Fibroblast of skin of right biceps (primary cell): Measurements from ENCODE around the gene DSTN.
A peak's percentile ranks its signal among the peaks of the same experiment; 100 is the strongest.
"Not testable (repeated sequence)": the region's sequence is repeated elsewhere in the genome, so short reads cannot be mapped to it uniquely, and the experiment has no call there.

Source experiments
- DNase-seq: peaks from one replicate; pipeline ENCODE4 v3.0.0-alpha.2; 2013

DSTN gene

DNA sequence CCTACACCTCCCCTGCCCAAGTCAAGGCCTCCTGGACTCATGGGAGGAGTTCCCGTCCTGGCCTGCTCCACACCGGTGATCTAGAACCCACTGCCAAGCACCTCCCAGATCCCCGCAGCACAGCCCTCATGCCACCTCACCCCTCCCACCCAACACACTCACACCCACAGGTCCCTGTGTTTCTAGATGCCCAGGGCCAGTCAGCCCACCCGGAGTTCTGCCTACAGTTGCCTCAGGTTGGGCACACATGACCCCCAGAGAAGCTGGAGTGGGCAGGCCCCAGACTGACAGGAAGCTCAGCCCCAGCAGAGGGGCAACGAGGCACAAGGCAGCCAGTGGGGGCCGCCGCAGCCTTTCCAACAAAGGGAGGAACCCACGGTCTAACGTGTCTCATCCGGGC is 82.5 kb downstream of the DSTN start:
- DNase-seq: no peak

DNA sequence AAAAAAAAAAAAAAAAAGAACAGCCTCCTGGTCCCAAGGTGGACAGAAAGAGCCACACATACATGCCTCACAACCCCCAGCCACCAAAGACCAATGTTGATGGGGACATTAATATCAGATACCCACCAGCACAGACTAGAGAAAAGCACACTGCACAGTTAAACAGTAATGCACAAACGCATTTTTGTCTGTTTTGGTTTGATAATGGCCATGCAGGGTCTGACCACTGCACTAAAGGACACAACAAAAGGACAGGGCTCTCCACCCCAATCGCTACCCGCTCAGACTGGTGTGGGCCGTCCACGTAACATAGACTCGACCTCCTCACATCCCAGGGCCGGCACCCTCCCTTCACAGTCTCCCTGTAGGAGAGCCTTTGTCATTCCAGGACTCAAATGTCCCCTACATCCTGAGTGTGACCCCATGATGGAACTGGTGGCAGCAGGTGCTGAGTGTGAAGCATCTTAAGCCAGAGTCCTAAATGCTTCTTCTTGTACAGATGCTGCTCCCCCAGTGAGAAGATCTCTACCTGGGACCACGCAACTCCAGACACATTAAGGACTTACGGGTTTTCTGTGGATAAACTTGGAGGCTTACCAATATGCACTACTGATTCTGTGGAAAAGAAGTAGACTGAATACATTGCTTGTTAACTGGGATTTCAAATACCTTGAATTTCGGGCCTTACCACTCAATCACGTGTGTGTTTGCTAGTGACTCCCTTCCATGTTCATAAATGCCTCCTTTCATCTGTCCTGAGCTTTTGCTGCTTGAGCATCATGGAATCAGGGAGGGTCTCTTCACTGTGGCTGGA is 84.2 kb downstream of the DSTN start:
- no peak for DNase-seq

DNA sequence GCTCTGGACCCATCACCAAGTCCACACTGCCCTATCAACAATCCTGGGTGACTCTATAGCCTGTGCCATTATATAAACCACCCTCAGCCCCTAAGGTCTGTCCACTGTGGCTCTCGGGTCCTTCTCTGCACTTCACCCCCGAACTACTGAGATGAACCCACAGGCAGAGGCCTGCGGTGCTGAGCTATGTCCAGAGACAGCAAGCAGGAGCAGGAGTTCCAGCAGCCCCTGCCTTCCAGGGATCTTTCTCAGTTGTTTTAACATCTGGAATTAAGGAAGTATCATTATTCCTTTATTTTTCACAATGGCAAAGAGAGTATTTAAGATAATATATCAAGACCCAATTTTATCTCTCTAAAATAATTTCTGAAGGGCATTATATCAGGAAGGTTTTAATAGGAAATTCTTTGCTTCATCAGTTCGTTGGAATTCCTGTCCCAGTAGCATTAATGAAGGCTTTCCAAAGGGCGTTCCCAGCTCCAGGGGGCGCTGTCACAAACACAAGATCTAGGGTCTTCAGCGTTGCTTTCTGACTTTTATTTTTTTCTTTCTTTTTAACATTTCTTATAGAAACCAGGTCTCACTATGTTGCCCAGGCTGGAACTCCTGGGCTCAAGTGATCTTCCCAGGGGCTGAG is 84.9 kb downstream of the DSTN start:
- DNase-seq: peak; percentile 68

DNA sequence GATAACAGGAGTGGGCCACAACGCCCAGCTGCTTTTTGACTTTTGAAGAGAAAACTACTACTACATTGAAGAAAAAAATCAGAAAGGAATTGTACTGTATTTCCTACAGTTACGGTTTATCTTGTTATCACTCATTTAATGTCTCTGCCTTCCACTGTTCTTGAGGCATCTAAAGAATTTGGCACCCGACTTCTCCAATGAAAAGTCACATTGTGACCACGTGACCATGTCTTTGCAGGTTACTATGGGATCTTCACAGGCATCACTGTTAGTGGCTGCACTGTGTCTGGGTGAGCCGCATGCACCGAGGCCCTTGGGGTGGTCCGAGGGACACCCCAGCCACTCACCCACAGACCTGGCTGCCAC is 85.4 kb downstream of the DSTN start:
- DNase-seq: peak; percentile 59

DNA sequence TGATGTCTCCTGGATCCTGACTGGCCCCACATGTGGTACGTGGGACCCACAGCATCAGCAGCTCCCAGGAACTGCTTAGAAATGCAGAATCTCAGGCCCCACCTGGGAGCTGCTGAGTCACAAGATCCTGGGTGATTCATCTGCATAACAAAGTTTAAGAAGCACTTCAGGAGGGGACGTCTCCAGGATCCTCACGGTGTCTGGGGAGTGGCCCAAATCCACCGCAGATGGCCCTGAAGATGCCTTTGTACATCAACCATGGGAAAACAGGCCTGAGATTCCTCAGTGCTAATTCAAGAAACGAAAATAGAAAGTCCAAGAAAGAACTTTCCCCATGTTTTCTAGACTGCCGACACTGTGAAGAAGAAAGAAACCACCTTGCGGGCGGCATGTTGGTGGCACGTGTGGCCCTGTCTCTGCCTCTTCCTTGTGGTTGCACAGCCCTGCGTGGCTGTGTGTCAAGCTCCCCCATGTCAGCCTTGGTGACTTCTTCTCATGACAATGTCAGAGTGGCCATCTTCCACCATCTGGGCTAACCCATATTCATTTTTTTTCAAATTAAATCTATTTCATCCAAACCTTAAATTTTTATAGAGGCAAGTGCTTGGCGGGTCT is 86.1 kb downstream of the DSTN start:
- no peak for DNase-seq

DNA sequence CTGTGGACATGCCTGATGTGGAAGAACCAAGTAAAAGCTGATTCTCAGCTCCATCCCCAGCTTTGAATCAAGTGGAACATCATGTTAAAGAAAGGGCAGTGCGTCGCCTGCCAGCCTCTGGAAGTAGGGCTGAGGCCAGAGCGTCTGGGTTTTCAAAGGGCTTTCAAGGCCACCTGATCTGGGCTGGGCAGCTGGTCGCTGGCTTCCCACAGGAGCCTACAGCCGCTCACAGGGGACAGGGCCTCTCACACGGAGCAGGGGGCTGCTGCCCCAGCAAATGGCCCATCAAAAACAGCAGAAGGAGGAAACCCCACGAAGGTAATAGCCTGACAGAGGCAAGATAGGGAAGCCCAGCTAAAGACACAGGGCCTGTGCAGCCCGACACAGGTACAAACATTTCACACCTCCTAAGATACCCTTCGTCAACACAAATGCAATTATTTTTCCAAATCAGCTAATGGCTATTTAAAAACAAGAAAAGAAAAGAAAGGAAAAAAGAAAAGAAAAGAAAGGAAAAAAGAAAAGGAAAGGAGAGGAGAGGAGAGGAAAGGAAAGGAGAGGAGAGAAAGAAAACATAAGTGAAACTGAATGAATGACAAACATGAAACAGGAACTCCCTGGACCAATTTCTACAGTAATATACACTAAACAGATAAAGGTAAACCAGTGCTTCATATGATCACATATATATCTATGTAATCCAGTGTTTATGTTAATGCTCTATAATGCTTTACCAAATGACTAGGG is 87.4 kb downstream of the DSTN start:
- no peak for DNase-seq

DNA sequence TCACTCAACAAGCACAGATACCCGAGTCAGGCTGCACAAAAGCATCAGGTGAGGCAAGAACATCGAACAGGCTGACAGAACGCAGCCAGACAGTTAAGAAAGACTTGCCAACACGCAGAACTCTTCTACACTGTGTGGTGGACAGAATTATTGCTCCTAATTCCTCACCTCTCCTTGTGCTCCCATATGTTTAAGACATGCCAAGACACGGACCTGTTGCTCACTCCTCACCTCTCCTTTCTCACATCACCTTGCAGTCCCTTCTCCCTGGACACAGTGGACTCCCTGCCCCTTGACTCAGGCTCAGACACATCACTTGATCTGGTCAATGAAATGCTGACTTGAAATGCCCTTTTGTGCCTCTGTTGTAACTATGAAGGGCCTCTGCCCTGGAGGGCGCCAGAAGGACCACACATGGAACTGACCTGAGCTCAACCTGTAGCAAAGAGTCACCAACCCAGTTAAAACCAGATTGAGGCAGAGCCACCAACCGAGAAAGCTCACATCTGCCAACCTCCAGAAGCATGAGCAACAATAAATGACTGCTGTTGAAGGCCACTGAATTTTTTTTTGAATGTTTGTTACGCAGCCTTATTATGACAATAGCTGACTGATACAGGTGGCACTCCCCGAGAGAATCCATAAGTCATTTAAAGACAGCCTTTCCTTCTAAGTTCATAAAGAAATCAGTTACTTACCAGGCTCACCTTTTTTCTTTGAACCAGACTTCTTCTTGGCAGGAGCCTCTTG is 88.2 kb downstream of the DSTN start:
- no peak for DNase-seq

DNA sequence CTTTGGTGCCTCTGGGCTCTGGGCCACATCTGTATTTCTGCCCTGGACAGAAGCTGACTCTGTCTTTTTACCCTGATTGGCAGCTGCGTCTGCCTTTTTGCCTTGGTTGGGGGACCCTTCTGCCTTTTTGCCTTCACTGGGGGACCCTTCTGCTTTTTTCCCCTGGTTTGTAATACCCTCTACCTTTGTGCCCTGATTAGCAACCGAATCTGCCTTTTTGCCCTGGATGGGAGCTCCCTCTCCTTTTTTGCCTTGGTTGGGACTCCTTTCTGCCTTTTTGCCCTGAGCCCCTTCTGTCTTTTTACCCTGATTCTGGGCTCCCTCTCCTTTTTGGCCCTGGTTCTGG is 88.7 kb downstream of the DSTN start:
- no peak for DNase-seq

DNA sequence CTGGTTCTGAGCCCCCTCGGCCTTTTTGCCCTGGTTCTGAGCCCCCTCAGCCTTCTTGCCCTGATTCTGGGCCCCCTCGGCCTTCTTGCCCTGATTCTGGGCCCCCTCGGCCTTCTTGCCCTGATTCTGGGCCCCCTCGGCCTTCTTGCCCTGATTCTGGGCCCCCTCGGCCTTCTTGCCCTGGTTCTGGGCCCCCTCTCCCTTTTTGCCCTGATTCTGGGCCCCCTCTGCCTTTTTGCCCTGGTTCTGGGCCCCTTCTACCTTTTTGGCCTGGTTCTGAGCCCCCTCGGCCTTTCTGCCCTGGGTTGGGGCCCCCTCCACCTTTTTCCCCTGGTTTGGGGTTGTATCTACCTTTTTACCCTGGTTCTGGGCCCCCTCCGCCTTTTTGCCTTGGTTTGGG is 89.5 kb downstream of the DSTN start:
- not testable (repeated sequence) for DNase-seq
